Anterior cingulate cortex (tissue), 58 donors: ENCODE data around the gene ALKBH6.
"Not testable (repeated sequence)": the region's sequence is repeated elsewhere in the genome, so short reads cannot be mapped to it uniquely, and the experiment has no call there.

ENCODE experiments used
- DNase-seq, 58 donors: peaks; one replicate each; lab custom pipeline; 2025; lab: John Stamatoyannopoulos, UW

Gene ALKBH6

GRCh38 chr19:35995048-35995993 is 18.7 kb downstream of the ALKBH6 start, which contains the start of gene SDHAF1:
TSS of gene SDHAF1 (plus strand) at chr19:35995188. CDS start at chr19:35995275, 87 bp downstream.
- DNase-seq: peak; percentile 50 to 98 (median 93)

- DNase-seq: peak in 18 of 58 donors; percentile 6 to 47 (median 24)
These were observed 20.0 kb downstream of the ALKBH6 start for GRCh38 chr19:35993923-35994598.

GRCh38 chr19:35992907-35993765 is 20.9 kb downstream of the ALKBH6 start:
- no peak for DNase-seq

- peak in 1 of 58 donors; percentile 7 for DNase-seq
These were observed 22.1 kb downstream of the ALKBH6 start for GRCh38 chr19:35991731-35992450.

- DNase-seq: no peak
These were observed 23.0 kb downstream of the ALKBH6 start for GRCh38 chr19:35990771-35991730.

- no peak for DNase-seq
These were observed 23.9 kb downstream of the ALKBH6 start for GRCh38 chr19:35990156-35990555.

GRCh38 chr19:35988824-35989223 is 25.2 kb downstream of the ALKBH6 start:
- DNase-seq: no peak

- DNase-seq: no peak
These were observed 26.5 kb downstream of the ALKBH6 start for GRCh38 chr19:35987571-35987896.

GRCh38 chr19:35986664-35987570 is 27.1 kb downstream of the ALKBH6 start:
- peak in 32 of 58 donors; percentile 4 to 71 (median 33) for DNase-seq

- DNase-seq: no peak
These were observed 27.9 kb downstream of the ALKBH6 start for GRCh38 chr19:35986111-35986510.

GRCh38 chr19:35983177-35983576 is 30.8 kb downstream of the ALKBH6 start:
- DNase-seq: no peak

- DNase-seq: not testable (repeated sequence)
These were observed 33.0 kb downstream of the ALKBH6 start for GRCh38 chr19:35980997-35981396.

GRCh38 chr19:35978832-35979365 is 35.1 kb downstream of the ALKBH6 start:
- no peak for DNase-seq

GRCh38 chr19:35978271-35978670 is 35.7 kb downstream of the ALKBH6 start:
- DNase-seq: no peak

GRCh38 chr19:35977446-35978222 is 36.4 kb downstream of the ALKBH6 start:
- DNase-seq: no peak

GRCh38 chr19:35975608-35976214 is 38.3 kb downstream of the ALKBH6 start:
- DNase-seq: no peak
